ENCODE data around the gene GPR37L1. TPM values are rescaled to one million over a fixed set of nuclear protein-coding genes. Genes with fewer than 3 reads are reported as not detected.
"Not testable (repeated sequence)": the region's sequence is repeated elsewhere in the genome, so short reads cannot be mapped to it uniquely, and the experiment has no call there.

Gene GPR37L1
- total and polyA plus RNA-seq, 7 donors = under 0.01 to 1.8 (median 0.32) TPM; not detected in 1

DNA sequence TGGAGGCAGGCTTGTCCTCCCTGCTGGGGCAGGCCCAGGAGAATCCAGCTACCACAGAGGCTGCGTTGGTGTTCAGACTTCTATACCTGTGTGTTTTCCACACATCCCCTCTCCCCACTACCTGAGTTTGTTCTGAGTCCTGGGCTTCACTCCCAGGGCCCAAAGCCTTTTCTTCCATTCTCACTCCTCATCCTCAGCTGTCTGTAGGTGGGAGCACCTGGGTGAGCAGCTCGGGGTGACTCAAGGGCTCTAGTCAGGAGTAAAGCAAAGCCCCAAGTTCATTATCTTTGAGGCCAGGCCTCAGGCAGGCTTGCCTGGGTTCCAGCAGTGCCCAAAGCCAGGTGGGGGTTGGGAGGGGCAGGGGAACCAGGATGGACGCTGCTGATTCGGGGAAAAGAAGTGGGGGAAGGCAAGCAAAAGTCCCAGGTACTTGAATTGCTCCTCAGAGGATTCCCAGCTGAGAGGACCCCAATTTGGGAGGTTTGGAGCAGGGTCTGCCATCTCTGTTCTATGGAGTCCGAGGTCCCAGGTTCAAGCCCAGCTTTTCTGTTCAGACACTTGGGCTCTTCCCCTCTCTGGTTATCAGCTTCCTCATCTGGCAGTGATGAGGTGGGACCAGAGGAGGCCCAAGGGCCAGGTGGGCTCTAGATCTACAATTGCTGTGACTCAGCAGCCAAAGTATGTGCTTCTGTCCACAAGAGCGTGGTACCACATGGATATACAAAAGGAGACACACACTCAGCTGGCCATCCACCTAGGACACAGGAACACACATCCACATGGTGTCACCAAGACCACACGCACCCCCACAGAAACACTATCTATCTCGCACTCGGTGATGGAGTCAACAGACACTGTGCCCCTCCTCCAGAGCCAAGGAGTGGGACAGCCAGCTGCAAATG lies 43.5 kb downstream of the GPR37L1 start:
- 91% methylated on average over 9 of the region's 9 CpGs for WGBS, 2 donors
- no peaks in the 10 kb centered on the region for H3K9me3 ChIP-seq
- no peak overlapping the region for H3K27ac ChIP-seq
- TF ChIP-seq POLR2A (IDR thresholded peaks at IDR 0.05) = no peak
- TF ChIP-seq, protein P1, sequence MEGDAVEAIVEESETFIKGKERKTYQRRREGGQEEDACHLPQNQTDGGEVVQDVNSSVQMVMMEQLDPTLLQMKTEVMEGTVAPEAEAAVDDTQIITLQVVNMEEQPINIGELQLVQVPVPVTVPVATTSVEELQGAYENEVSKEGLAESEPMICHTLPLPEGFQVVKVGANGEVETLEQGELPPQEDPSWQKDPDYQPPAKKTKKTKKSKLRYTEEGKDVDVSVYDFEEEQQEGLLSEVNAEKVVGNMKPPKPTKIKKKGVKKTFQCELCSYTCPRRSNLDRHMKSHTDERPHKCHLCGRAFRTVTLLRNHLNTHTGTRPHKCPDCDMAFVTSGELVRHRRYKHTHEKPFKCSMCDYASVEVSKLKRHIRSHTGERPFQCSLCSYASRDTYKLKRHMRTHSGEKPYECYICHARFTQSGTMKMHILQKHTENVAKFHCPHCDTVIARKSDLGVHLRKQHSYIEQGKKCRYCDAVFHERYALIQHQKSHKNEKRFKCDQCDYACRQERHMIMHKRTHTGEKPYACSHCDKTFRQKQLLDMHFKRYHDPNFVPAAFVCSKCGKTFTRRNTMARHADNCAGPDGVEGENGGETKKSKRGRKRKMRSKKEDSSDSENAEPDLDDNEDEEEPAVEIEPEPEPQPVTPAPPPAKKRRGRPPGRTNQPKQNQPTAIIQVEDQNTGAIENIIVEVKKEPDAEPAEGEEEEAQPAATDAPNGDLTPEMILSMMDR (IDR thresholded peaks at IDR 0.05) = no peak
- no peak for TF ChIP-seq POLR2AphosphoS5 (IDR thresholded peaks at IDR 0.05)
- no peak for TF ChIP-seq EP300 (IDR thresholded peaks at IDR 0.05)
- H3K36me3 ChIP-seq = no peaks in the 10 kb centered on the region
- H3K4me1 ChIP-seq = peaks cover 0 to 3% (median 0%) of the 10 kb centered on the region in 4 donors
- intact Hi-C loops (cut with DNase I) = no loop called here
- no peak overlapping the region for H3K4me3 ChIP-seq
- no peak for DNase-seq
- H3K27me3 ChIP-seq = no peaks in the 10 kb centered on the region

DNA sequence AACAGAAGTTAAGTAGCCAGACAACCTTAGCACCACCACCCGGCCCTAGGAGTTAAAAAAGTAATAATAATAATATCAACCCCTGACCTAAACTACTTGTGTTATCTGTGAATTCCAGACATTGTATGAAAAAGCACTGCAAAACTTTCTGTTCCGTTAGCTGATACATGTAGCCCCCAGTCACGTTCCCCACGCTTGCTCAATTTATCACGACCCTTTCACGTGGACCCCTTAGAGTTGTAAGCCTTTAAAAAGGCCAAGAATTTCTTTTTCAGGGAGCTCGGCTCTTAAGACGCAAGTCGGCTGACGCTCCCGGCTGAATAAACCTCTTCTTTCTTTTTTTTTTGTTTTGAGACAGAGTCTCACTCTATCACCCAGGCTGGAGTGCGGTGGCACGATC lies 44.3 kb downstream of the GPR37L1 start:
- DNase-seq; intact Hi-C loops (cut with DNase I); H3K27ac ChIP-seq; H3K27me3 ChIP-seq; H3K4me1 ChIP-seq; H3K36me3 ChIP-seq; H3K4me3 ChIP-seq; H3K9me3 ChIP-seq: not testable (repeated sequence)
- WGBS, 2 donors = 89 to 92% methylated on average over 13 of the region's 13 CpGs

DNA sequence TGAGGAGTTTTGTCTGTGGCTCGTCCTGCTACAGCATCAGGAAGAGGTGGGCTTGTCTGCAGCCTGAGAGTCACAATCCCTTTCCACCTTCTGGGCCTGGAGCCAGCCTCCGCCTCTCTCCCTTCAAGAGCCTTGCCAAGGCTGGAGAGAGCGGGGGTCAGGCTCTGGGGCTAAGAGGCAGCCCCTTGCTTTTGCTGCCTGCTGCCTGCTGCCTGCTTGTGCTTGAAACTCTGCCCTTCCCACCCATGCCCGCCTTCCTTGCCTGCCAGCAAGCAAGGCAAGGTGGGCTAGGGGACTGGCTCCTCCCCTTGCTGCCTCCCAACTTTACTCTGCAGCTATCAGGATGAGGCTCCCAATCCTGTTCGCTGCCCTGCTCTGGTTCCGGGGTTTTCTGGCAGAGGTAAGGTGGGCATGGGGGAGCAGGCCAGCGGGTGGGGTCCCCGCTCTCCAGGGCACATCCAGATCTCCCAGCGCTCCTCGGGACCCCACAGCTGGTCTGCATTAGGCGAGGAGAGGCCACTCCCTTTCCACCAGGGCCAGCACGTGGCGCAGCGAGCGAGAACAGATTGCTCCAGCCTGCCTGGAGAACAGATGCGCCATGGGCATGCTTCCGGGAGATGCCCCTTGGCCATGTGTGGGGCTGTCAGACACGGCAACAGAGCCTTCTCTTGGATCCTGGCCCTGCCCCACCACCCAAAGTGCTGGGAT lies 45.1 kb downstream of the GPR37L1 start:
- intact Hi-C loops (cut with DNase I) = no loop called here
- Histone ChIP-seq H3K4me3 (no peak overlapping the region), H3K4me1 (peaks cover 0 to 3% (median 0%) of the 10 kb centered on the region in 4 donors), H3K36me3 (no peaks in the 10 kb centered on the region), H3K27ac (no peak overlapping the region), H3K9me3 (no peaks in the 10 kb centered on the region), H3K27me3 (no peaks in the 10 kb centered on the region)
- 58 to 72% methylated on average over 18 of the region's 18 CpGs for WGBS, 2 donors
- no peak for DNase-seq
- TF ChIP-seq EP300 (IDR thresholded peaks at IDR 0.05) = no peak
- TF ChIP-seq POLR2AphosphoS5 (IDR thresholded peaks at IDR 0.05) = no peak
- TF ChIP-seq POLR2A (IDR thresholded peaks at IDR 0.05) = no peak
- TF ChIP-seq, protein P1 (IDR thresholded peaks at IDR 0.05) = no peak

DNA sequence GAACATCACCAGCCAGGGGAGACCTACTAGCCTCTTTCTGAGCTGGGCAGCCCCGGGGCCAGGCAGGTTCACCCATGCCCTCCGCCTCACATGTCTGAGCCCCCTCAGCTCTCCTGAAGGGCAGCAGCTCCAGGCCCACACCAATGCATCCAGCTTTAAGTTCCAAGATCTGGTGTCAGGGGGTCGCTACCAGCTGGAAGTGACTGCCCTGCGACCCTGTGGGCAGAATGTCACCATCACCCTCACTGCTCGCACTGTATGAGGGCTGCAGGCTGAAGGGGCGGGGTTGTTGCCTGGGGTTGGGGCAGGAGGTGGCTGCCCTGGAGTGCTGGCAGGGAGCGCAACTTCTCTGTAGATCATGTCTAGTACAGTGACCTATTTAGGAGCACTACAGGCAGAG lies 46.1 kb downstream of the GPR37L1 start:
- TF ChIP-seq EP300 (IDR thresholded peaks at IDR 0.05) = no peak
- Histone ChIP-seq H3K4me3 (no peak overlapping the region), H3K9me3 (no peaks in the 10 kb centered on the region), H3K27ac (no peak overlapping the region), H3K27me3 (no peaks in the 10 kb centered on the region), H3K36me3 (no peaks in the 10 kb centered on the region), H3K4me1 (peaks cover 0 to 3% (median 0%) of the 10 kb centered on the region in 4 donors)
- DNase-seq = no peak
- intact Hi-C loops (cut with DNase I) = no loop called here
- WGBS, 2 donors = 93 to 95% methylated on average over 7 of the region's 7 CpGs

DNA sequence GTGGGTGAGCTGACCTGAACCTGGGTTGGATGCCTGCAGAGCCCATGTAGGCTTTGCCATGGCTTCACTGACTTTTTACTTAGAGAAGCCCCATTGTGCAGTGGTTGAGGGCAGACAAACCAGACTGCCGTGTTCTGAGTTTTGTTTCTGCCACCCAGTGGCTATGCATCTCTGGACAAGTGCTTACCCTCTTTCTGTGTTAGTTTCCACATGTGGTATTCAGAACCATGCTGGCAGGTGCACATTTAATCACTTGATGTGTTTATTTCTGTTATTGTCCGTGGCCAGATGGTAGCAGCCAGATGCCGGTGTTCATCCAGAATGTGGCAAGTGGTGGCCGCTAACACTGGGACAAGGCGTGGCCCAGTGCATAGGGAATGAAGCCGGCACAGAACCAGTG lies 48.0 kb downstream of the GPR37L1 start:
- Histone ChIP-seq H3K4me3 (no peak overlapping the region), H3K27me3 (no peaks in the 10 kb centered on the region), H3K27ac (no peak overlapping the region), H3K36me3 (no peaks in the 10 kb centered on the region), H3K9me3 (no peaks in the 10 kb centered on the region), H3K4me1 (peaks cover 0 to 3% (median 0%) of the 10 kb centered on the region in 4 donors)
- DNase-seq = no peak
- 62 to 79% methylated on average over 6 of the region's 6 CpGs for WGBS, 2 donors
- TF ChIP-seq, protein P1 (IDR thresholded peaks at IDR 0.05) = no peak
- TF ChIP-seq POLR2A (IDR thresholded peaks at IDR 0.05) (no peak), POLR2AphosphoS5 (IDR thresholded peaks at IDR 0.05) (no peak), EP300 (IDR thresholded peaks at IDR 0.05) (no peak)
- intact Hi-C loops (cut with DNase I) = no loop called here
